Measurements from ENCODE around the gene CAMK1D.

Gene CAMK1D

DNA sequence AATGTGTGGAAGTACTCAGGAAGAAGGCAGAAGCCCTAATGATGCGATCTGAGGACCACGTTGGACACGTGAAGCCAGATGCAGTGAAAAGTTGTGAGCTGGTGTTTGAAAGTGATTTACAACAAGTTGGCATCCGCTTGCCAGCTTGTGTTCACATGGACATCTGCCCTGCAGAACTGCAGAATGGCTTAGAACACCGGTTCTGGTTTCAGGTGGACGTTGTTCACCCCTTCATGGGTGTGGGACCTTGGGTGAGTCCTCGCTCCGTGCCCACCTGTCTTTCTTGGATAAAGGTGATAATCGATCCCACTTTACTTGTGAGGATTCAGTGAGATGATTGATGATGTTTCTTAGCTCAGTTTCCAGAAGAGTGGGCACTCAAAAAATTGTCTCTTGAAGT lies 53.8 kb downstream of the CAMK1D start:
- DNase-seq (ENCODE audit: low spot score) = no peak

- no peak for DNase-seq (ENCODE audit: low spot score)
Measured at GRCh38 chr10:12405342-12406320, 56.3 kb downstream of the CAMK1D start.

DNA sequence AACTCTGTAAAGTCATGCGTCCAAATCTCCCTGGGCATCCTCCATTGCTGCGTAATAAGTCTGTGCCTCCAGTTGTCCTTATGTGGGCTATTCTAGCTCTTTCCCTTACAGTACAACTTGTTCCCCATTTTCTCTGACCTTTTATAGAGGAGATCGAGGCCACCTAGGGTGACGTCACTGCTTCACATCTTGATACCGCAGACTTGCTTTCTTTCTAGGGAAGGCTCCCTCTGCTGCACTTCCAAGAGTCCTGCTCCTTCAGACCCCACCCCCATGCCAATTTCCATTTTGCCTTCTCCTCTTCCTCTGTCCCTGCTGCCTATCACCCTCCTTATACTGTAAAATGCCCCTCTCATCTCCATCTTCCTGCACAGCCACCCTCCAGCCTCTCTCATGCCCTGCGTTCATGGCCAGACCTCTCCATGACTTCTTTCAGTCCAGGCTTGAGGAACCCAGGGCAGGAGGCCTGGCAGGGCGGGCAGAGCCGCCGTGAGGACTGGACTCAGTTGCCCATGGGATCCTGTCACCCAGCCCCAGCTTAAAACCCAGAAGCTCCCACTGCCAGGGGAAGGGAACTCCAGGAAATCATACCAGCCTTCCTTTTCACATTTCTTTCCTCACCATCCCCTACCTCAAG lies 57.5 kb downstream of the CAMK1D start:
- DNase-seq (ENCODE audit: low spot score) = no peak

DNA sequence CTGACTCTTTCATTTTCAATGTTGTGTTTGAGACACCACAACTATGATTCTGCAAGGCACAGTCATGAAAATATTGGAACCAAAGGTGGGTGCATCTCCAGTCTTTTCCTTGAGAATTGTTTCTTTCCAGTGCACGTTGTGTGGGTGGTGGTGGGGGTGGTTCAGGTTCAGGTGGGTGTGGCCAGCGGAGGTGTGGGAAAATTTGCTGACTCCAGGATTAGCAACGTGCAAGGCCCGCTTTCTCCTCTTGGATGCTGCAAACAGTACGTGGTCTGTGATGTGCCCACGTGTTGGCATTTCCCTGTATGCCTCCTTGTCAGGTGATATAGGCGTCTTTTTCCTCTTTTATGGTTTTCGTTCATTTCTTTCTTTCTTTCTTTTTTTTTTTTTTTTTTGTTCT lies 59.1 kb downstream of the CAMK1D start:
- DNase-seq (ENCODE audit: low spot score) = no peak

GRCh38 chr10:12409161-12409560 lies 59.8 kb downstream of the CAMK1D start:
- DNase-seq (ENCODE audit: low spot score) = no peak

DNA sequence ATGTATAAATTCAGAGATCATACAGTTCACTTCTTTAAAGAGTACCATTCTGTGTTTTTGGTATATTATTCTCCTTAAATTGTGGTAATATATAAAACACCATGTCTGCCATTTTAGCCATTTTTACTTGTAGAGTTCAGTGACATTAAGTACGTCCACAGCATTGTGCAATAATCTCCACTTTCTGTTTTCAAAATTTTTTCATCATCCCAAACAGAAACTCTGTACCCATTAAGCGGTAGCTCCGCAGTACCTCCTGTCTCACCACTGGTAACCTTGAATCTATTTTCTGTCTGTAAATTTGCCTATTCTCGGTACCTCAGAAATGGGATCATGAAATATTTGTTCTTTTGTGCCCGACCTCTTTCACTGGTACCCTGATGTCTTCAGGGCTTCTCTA lies 60.3 kb downstream of the CAMK1D start:
- no peak for DNase-seq (ENCODE audit: low spot score)

GRCh38 chr10:12412666-12413368 lies 63.5 kb downstream of the CAMK1D start:
- DNase-seq (ENCODE audit: low spot score) = no peak

DNA sequence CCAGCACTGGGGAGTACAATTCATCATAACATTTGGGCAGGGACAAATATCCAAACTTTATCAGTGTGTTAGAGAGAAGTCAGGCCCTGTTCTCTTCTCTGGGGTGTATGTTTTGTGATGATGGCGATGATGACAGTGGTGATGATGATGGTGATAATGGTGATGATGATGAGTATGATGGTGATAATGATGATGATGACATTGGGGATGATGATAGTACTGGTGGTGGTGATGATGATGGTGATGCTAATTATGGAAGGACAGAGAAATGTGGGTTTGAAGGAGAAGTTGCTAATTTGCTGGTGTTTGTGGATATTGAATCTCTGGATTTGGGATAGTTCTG lies 64.0 kb downstream of the CAMK1D start:
- DNase-seq (ENCODE audit: low spot score) = no peak

DNA sequence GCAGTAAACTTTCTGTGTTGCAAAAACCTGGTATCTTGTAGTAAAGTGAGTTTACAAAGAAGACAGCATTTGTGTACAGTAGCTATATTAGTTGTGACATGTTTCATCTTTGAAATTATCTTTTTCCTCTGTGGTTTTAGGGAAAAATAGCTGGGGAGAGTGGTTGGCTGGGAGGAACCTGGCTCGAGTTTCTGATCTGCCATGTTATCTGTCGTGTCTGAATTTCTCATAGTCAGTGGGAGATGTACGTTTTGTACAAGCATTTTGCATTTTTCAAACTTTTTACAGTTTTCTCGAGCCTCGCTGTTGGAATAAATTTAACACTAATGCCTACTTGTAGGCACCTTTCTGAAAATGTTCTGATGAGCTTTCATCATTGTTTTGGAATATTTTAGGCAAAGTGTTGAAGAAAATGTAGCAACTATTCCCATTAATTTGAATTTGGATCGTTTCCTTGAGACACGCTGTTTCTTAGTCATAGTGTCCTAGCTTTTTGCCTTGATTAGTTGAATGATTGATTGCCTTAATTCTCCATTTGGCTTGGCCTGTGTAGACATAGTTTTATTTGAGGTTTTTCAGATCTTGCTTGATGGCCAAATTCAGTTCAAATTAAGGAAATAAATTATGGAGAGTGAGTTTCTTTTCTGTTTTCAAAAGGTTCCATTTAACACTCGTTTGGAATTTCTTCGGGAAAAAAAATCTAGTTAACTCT lies 65.1 kb downstream of the CAMK1D start:
- no peak for DNase-seq (ENCODE audit: low spot score)

- no peak for DNase-seq (ENCODE audit: low spot score)
Measured at GRCh38 chr10:12416344-12417050, 67.2 kb downstream of the CAMK1D start.

DNA sequence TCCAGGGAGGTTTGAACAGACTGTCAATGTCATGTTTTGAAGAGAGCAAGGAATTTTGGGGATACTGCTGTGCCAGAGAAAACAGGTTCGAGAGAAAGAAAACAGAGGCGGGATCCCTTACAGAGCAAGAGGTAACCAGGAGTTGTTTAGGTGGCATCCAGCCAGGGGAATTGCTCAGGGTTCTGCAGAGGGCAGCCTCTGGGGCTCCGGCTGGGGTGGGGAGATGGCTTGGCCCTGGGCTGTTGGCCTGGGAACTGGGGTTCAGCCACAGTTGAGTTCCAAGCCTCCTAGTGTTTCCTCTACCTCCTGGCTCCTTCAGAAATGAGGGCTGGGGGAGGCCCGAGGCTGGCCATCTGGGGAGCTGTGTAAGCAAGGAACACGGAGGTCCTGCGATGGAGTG lies 68.0 kb downstream of the CAMK1D start:
- DNase-seq (ENCODE audit: low spot score) = no peak

- no peak for DNase-seq (ENCODE audit: low spot score)
Measured at GRCh38 chr10:12418000-12418399, 68.7 kb downstream of the CAMK1D start.

GRCh38 chr10:12418725-12419261 lies 69.4 kb downstream of the CAMK1D start:
- DNase-seq (ENCODE audit: low spot score) = no peak

GRCh38 chr10:12419262-12419847 lies 70.0 kb downstream of the CAMK1D start:
- no peak for DNase-seq (ENCODE audit: low spot score)

DNA sequence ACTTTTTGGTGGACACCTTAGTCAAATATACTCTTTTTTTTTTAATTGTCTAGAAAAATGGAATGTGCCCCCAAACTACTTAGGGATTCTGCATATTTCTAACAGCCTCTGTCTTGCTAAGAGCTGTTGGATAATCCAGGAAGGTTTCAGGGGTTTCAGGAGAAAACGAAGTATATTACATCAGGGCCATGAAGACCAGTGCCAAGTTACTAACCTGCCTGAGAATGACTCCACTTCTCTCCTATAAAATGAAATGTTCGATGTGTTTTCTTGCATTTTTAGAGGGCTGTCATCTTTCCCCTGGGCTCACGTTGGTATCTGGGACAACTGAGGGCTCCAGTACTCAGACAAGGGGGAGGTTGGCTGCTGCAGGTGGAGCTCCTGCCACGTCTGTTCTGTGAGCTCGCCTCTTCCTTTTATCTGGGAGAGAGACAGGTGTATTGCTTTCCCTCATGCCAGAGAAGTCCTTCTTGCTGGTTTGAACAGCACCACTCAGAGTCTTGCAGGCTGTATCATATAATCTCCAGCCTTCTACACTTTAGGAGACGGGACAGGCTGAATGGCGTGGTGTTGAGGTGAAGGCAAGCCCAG lies 71.3 kb downstream of the CAMK1D start:
- no peak for DNase-seq (ENCODE audit: low spot score)

- DNase-seq (ENCODE audit: low spot score) = no peak
Measured at GRCh38 chr10:12422189-12422588, 72.8 kb downstream of the CAMK1D start.

DNA sequence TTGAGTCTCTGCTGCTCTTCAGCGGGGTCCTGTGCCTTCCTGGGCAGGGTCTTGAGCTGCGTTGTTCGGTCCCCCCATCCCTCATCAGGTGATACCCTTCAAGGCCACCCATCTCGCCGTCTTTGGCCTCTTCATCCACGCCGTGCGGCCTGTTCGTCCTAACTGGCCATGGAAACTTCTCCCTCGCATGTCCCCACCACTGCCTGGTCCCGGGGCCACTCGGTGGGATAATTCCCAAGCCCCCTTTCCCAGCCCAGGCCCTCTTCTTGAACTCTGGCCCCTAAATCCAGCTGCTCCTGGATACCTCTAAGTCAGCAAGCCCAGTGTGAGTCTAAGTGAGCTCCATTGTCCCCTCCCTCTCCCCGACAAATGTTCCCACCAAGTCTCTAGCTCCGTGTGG lies 74.5 kb downstream of the CAMK1D start:
- DNase-seq (ENCODE audit: low spot score) = no peak

DNA sequence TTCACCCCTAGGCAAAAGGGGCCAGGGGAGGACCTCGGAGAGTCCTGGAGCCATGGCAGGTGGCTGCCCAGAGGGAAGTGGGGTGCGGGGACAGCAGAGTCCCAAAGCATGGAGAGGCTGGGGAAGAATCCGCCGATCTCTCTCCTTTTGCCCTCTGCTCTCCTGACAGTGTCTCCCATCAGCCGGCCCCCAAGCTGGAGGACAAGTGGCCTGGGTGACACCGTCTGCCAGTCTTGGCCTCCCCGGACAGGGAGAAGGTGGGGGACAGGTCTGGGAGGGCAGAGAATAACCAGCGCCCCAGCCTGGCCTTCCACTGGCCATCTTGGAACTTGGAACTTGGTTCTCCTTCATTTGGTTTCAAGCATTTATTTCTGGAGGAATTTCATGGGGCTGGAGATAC lies 77.9 kb downstream of the CAMK1D start:
- DNase-seq (ENCODE audit: low spot score) = no peak

DNA sequence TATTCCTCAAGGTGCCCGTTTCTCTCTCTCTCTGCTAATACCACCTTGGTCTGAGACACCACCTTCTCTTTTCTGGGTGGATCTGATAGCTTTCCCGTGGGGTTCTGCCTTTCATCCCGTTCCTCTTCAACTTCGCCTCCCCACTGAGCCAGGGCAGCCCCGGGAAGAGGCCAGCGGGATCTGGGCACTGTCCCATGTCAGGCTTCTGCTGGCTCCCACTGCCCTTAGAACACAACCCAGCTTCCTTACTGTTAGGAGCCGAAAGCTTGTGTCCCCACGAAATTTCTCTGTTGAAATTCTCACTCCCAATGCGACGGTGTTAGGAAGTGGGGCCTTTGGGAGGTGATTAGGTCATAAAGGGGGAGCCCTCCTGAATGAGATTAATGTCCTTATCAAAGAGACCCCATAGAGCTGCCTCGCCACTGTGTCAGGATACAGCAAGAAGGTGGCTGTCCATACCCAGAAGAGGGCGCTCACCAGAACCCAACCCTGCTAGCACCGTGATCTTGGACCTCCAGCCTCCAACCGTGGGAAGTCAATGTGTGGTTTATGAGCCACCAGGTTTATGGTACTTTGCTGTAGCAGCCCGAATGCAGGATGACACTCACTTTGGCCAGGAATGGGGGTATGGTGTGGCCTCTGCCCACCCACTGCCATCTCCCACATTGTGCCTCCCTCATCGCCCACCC lies 79.2 kb downstream of the CAMK1D start:
- no peak for DNase-seq (ENCODE audit: low spot score)

DNA sequence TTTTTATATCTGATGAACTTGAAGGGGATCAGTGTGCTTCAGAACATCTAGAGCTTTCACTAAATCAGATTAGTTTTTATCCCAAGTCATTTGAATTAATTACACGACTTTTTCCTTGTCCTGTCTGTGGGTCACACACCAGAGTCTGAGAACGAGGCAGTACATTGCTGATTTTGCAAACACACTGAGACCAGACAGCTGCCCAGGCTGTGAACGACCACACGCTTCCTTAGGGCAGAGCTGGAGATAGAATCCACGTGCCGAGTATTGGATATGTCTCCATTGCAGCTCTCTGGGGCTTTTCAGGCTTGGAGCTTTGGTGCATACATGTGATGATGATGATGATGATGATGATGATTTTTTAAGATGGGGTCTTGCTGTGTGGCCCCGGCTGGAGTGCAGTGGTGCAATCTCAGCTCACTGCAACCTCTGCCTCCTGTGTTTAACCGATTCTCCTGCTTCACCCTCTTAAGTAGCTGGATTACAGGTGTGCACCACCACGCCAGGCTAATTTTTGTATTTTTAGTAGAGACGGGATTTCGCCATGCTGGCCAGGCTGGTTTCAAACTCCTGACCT lies 81.1 kb downstream of the CAMK1D start:
- no peak for DNase-seq (ENCODE audit: low spot score)

Data from left forelimb (tissue), 1 donor.